Neutrophil (primary cell): ENCODE data around the gene MAP2.

Experiments
- H3K27ac ChIP-seq: fragments of 200-600 bp; sonication (generic); 2 replicates; pipeline ENCODE4 v1.5.1; 2016; ENCODE audit warnings: mild to moderate bottlenecking, moderate library complexity
- H3K27me3 ChIP-seq: fragments of 200-600 bp; sonication (generic); 2 replicates; pipeline ENCODE4 v1.6.0; 2016; ENCODE audit warnings: mild to moderate bottlenecking
- H3K36me3 ChIP-seq: fragments of 200-600 bp; sonication (generic); 2 replicates; pipeline ENCODE4 v1.5.1; 2017
- H3K4me1 ChIP-seq, 2 experiments: fragments of 200-600 bp in 1 of 2; sonication (generic) in 1 of 2; 1 replicate in 1 of 2; 2 replicates in 1 of 2; pipeline versions ENCODE4 v1.5.1 to v1.6.1; 2013 to 2016; ENCODE audit warnings: low read depth in 1 of 2, low read length in 1 of 2, mild to moderate bottlenecking in 1 of 2, moderate library complexity in 1 of 2; ENCODE audit not compliant: control insufficient read depth in 1 of 2, insufficient read depth in 1 of 2
- H3K4me3 ChIP-seq, 2 experiments: fragments of 200-600 bp in 1 of 2; sonication (generic) in 1 of 2; 1 replicate in 1 of 2; 2 replicates in 1 of 2; pipeline ENCODE4 v1.5.1; 2013 to 2016; ENCODE audit warnings: low read depth in 1 of 2, low read length in 1 of 2, mild to moderate bottlenecking in 1 of 2, moderate library complexity in 1 of 2
- H3K9me3 ChIP-seq: fragments of 200-600 bp; sonication (generic); 2 replicates; pipeline ENCODE4 v1.5.1; 2016
- TF ChIP-seq, protein P1 (sequence below): fragments of 200-600 bp; sonication (generic); IDR thresholded peaks from 2 replicates; pipeline ENCODE4 v1.5.1; 2016; ENCODE audit warnings: antibody characterized with exemption

Gene MAP2

DNA sequence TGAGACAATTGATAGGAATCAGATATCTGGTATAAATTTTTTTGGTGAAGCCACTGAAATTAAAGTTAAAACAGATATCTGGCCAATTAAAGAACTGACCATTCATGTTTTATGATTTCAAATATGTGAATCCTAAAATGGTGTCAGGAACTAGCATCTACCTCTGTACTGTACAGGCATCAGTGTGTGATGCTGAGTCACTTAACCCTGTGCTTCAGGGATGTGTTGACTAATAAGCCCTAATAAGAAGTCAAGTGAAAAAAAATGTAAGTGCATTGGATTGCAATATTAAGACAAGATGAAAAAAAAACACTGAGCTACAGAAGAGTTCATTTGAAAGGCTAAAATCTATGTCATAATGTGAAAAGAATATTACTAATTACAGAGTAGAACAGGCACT, 338.7 kb downstream of the MAP2 start:
- Histone ChIP-seq H3K27ac (no peak overlapping the region), H3K4me3 (no peak overlapping the region), H3K36me3 (no peaks in the 10 kb centered on the region), H3K9me3 (no peaks in the 10 kb centered on the region), H3K27me3 (no peaks in the 10 kb centered on the region), H3K4me1 (no peaks in the 10 kb centered on the region)
- TF ChIP-seq, protein P1, sequence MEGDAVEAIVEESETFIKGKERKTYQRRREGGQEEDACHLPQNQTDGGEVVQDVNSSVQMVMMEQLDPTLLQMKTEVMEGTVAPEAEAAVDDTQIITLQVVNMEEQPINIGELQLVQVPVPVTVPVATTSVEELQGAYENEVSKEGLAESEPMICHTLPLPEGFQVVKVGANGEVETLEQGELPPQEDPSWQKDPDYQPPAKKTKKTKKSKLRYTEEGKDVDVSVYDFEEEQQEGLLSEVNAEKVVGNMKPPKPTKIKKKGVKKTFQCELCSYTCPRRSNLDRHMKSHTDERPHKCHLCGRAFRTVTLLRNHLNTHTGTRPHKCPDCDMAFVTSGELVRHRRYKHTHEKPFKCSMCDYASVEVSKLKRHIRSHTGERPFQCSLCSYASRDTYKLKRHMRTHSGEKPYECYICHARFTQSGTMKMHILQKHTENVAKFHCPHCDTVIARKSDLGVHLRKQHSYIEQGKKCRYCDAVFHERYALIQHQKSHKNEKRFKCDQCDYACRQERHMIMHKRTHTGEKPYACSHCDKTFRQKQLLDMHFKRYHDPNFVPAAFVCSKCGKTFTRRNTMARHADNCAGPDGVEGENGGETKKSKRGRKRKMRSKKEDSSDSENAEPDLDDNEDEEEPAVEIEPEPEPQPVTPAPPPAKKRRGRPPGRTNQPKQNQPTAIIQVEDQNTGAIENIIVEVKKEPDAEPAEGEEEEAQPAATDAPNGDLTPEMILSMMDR, result no peak

DNA sequence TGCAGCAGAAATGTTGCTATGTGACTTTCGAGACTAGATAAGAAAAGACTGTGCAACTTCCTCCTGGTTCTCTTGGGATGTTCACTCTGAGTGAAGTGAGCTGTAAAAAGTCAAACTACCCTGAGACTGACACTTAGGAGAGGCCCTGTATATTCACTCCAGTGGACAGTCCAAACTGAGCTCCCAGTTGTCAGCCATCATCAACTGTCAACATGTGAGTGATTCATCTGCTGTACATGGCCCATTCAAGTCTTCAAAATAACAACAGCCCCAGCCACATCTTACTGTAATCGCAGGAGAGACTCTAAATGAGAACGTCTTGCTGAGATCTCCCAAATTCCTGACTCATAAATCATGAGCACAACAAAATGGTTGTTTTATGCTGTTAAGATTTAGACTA, 339.3 kb downstream of the MAP2 start:
- Histone ChIP-seq H3K27me3 (no peaks in the 10 kb centered on the region), H3K36me3 (no peaks in the 10 kb centered on the region), H3K4me3 (no peak overlapping the region), H3K27ac (no peak overlapping the region), H3K9me3 (no peaks in the 10 kb centered on the region), H3K4me1 (no peaks in the 10 kb centered on the region)
- TF ChIP-seq, protein P1, result no peak

DNA sequence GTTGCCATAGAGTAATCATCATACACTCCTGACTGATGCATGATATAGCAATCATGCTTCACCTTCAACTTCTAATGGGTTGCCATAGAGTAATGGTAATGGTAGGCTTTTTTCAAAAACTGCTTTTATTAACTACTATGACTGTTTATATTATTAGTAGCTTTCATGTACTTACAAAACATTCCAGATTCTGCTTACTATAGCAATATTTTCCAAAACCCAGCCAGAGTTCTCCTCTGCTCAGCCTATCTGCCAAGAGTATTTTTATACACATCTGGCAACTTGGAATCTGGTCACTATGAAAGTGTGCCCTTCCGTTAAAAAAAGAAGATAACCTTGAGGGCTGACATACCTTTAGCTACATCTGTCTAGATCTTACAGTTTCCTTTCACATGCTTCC, 342.8 kb downstream of the MAP2 start:
- H3K4me1 ChIP-seq, result no peaks in the 10 kb centered on the region
- H3K9me3 ChIP-seq, result no peaks in the 10 kb centered on the region
- H3K27me3 ChIP-seq, result peaks cover 17% of the 10 kb centered on the region
- TF ChIP-seq, protein P1, result no peak
- H3K36me3 ChIP-seq, result no peaks in the 10 kb centered on the region
- H3K27ac ChIP-seq, result no peak overlapping the region
- H3K4me3 ChIP-seq, result no peak overlapping the region

DNA sequence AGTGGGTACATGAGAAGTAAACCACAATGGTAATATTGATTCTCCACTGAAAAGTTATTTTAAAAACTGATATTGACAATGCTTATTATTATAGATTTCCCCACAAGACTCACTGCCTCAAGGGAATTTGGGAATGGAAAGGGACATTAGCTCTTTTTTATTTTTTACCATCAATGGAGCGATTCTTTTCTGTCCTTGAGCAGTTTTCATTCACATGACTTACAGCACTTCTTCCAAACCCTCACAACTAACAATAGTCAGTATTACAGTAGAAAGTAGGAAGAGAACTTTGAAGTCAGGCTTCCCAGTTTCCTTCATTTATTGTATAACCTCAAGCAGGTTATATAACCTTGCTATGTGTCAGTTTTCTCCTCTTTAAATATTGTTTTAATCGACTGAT, 343.5 kb downstream of the MAP2 start:
- Histone ChIP-seq H3K27me3 (peaks cover 24% of the 10 kb centered on the region), H3K4me1 (no peaks in the 10 kb centered on the region), H3K9me3 (no peaks in the 10 kb centered on the region), H3K4me3 (no peak overlapping the region), H3K36me3 (no peaks in the 10 kb centered on the region), H3K27ac (no peak overlapping the region)
- TF ChIP-seq, protein P1, result no peak

DNA sequence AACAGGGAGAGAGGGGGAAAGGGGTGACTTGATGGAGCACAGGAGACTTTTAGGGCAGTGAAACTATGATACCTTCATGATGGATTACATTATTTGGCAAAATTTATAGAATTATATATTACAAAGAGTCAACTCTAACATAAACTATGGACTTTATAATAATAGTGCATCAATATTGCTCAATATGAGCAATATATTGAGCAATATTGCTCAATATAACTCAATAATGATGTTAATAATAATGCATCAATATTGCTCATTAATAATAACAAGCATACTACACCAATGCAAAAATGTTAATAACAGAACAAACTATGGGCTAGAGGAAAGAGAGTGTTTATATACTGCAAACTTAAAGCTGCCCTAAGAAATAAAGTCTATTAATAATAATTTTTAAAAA, 344.7 kb downstream of the MAP2 start:
- Histone ChIP-seq H3K36me3 (no peaks in the 10 kb centered on the region), H3K9me3 (no peaks in the 10 kb centered on the region), H3K4me3 (no peak overlapping the region), H3K27ac (no peak overlapping the region), H3K27me3 (peaks cover 36% of the 10 kb centered on the region), H3K4me1 (no peaks in the 10 kb centered on the region)
- TF ChIP-seq, protein P1, result no peak
